ENCODE results near the gene ARID5A.

The ARID5A gene

DNA sequence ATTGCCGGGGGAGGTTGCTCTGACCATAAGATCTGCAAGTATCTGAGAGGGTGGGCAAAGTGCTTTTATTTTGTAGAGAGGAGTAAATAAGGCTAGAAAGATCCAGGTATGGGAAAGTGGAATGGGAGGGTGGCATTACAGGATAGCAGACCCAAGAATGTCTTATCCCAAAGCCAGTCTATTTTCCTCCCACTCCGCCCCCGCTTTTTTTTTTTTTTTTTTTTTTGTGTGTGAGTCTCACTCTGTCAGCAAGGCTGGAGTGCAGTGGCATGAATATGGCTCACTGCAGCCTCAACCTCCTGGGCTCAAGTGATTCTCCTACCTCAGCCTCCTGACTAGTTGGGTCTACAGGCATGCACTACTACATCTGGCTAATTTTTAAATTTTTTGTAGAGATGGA lies 31.5 kb downstream of the ARID5A start:
- Histone ChIP-seq H3K27me3 (ENCODE audit: insufficient read depth, low read depth) (no peaks in the 10 kb centered on the region), H3K4me2 (no peak overlapping the region)

DNA sequence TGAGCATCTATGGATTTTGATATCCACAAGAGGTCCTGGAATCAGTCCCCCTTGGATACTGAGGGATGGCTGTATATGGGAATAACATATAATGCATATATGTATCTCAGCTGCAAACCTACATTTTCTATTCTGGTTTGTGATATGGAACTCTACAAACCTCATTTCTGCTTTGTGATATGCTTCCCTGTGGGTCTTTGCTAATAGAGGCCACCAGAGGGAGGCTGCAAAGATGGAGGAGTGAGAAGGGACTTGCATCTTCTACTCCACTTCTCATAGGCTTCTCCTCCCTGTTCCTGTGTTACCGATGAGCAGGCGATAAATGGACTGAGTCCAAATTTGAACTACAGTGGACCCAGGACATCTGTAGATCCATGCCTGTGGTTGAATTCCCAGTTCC lies 37.8 kb downstream of the ARID5A start:
- no peaks in the 10 kb centered on the region for H3K4me1 ChIP-seq (ENCODE audit: low read depth, poor library complexity, severe bottlenecking)

More for the DNA sequence above, 31.5 kb downstream of the ARID5A start:
- Histone ChIP-seq H3K36me3 (ENCODE audit: insufficient read depth) (no peaks in the 10 kb centered on the region), H2AFZ (ENCODE audit: low read depth) (no peak overlapping the region), H3K79me2 (ENCODE audit: insufficient read depth, low read depth) (no peaks in the 10 kb centered on the region), H4K20me1 (ENCODE audit: insufficient read depth) (no peaks in the 10 kb centered on the region), H3K9ac (no peak overlapping the region), H3K27ac (no peak overlapping the region), H3K4me1 (ENCODE audit: low read depth, poor library complexity, severe bottlenecking) (no peaks in the 10 kb centered on the region), H3K4me3 (IDR thresholded peaks at IDR 0.05; ENCODE audit: insufficient read depth, low read depth, low read length) (no peak overlapping the region)
- TF ChIP-seq, protein P1, sequence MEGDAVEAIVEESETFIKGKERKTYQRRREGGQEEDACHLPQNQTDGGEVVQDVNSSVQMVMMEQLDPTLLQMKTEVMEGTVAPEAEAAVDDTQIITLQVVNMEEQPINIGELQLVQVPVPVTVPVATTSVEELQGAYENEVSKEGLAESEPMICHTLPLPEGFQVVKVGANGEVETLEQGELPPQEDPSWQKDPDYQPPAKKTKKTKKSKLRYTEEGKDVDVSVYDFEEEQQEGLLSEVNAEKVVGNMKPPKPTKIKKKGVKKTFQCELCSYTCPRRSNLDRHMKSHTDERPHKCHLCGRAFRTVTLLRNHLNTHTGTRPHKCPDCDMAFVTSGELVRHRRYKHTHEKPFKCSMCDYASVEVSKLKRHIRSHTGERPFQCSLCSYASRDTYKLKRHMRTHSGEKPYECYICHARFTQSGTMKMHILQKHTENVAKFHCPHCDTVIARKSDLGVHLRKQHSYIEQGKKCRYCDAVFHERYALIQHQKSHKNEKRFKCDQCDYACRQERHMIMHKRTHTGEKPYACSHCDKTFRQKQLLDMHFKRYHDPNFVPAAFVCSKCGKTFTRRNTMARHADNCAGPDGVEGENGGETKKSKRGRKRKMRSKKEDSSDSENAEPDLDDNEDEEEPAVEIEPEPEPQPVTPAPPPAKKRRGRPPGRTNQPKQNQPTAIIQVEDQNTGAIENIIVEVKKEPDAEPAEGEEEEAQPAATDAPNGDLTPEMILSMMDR (conservative IDR thresholded peaks at IDR 0.05; ENCODE audit: low read depth, low read length), result no peak

DNA sequence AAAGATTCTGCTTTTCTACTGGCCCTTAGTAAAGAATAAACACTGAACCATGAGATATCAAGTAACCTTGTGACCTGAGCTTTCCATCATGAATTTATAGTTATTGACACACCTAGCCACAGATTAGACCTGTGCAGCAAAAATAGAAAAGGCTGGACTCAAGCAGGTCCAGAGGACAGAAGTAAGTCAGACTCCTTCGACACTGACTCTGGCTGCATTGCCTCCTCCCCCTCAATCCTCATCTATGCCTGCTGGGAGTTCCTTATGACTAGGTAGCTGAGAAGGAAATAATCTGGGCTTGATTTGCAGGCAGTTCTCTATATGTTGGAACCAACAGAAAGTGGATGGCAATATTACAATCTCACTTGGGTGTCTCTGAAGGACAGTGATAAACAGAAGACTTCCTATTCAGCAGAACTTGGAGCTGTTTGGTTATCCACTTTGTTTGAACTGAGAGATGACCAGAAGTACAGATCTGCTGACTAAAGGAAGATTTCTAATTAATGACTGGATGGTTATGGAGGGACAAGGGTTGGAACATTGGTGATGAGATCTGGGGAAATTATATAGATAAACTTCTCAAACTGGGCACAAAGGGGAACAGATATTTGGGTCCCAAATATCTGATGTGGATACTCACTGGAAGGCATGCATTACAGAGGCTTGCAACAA lies 39.4 kb downstream of the ARID5A start:
- Histone ChIP-seq H3K9ac (no peak overlapping the region), H3K4me3 (IDR thresholded peaks at IDR 0.05; ENCODE audit: insufficient read depth, low read depth, low read length) (no peak overlapping the region), H3K36me3 (ENCODE audit: insufficient read depth) (no peaks in the 10 kb centered on the region), H3K27me3 (ENCODE audit: insufficient read depth, low read depth) (no peaks in the 10 kb centered on the region), H4K20me1 (ENCODE audit: insufficient read depth) (no peaks in the 10 kb centered on the region), H3K27ac (no peak overlapping the region), H3K4me2 (no peak overlapping the region), H3K4me1 (ENCODE audit: low read depth, poor library complexity, severe bottlenecking) (no peaks in the 10 kb centered on the region), H2AFZ (ENCODE audit: low read depth) (no peak overlapping the region), H3K79me2 (ENCODE audit: insufficient read depth, low read depth) (no peaks in the 10 kb centered on the region)
- TF ChIP-seq, protein P1 (conservative IDR thresholded peaks at IDR 0.05; ENCODE audit: low read depth, low read length), result no peak

More for the DNA sequence above, 37.8 kb downstream of the ARID5A start:
- H3K9ac ChIP-seq, result no peak overlapping the region
- TF ChIP-seq, protein P1 (conservative IDR thresholded peaks at IDR 0.05; ENCODE audit: low read depth, low read length), result no peak
- no peak overlapping the region for H3K4me3 ChIP-seq (IDR thresholded peaks at IDR 0.05; ENCODE audit: insufficient read depth, low read depth, low read length)
- no peak overlapping the region for H2AFZ ChIP-seq (ENCODE audit: low read depth)
- no peaks in the 10 kb centered on the region for H3K27me3 ChIP-seq (ENCODE audit: insufficient read depth, low read depth)
- H3K79me2 ChIP-seq (ENCODE audit: insufficient read depth, low read depth), result no peaks in the 10 kb centered on the region
- H3K4me2 ChIP-seq, result no peak overlapping the region
- H4K20me1 ChIP-seq (ENCODE audit: insufficient read depth), result no peaks in the 10 kb centered on the region
- H3K36me3 ChIP-seq (ENCODE audit: insufficient read depth), result no peaks in the 10 kb centered on the region
- H3K27ac ChIP-seq, result no peak overlapping the region

DNA sequence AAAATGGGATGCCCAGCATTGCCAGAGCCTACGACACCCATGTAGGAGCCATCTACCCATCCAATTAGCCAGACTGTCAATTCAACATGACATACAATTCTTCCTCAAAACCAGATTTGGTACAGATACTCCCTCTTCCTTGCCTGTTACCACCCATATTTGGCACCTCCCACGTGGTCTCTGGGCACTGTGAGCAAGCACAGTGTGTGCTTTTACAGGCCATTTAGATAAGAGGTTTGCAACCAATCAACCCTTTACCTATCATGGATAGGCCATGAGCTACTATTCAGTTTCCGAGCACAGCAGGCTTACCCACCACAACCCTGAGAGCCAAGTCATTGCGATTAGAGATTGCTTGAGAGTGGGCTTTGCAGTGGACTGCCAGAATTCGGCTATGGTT lies 40.9 kb downstream of the ARID5A start:
- Histone ChIP-seq H2AFZ (ENCODE audit: low read depth) (no peak overlapping the region), H3K36me3 (ENCODE audit: insufficient read depth) (no peaks in the 10 kb centered on the region), H4K20me1 (ENCODE audit: insufficient read depth) (no peaks in the 10 kb centered on the region), H3K27ac (no peak overlapping the region), H3K79me2 (ENCODE audit: insufficient read depth, low read depth) (no peaks in the 10 kb centered on the region), H3K4me1 (ENCODE audit: low read depth, poor library complexity, severe bottlenecking) (no peaks in the 10 kb centered on the region), H3K4me2 (no peak overlapping the region), H3K4me3 (IDR thresholded peaks at IDR 0.05; ENCODE audit: insufficient read depth, low read depth, low read length) (no peak overlapping the region), H3K9ac (no peak overlapping the region), H3K27me3 (ENCODE audit: insufficient read depth, low read depth) (no peaks in the 10 kb centered on the region)
- TF ChIP-seq, protein P1 (conservative IDR thresholded peaks at IDR 0.05; ENCODE audit: low read depth, low read length), result no peak

Data from KMS-11 (cell line).